Fibroblast of lung (primary cell): ENCODE measurements around the gene URB2.

ENCODE experiments used
- EZH2 ChIP-seq: IDR thresholded peaks from 2 replicates; pipeline ENCODE4 v1.5.1; 2012; ENCODE audit warnings: low read length, control low read depth, mild to moderate bottlenecking; ENCODE audit errors: missing control alignments
- TF ChIP-seq, protein P1 (sequence below), 2 donors: IDR thresholded peaks in 1 of 2; conservative IDR thresholded peaks in 1 of 2; 1 replicate in 1 of 2; 2 replicates in 1 of 2; pipeline ENCODE4 v1.5.1; 2011 to 2012; ENCODE audit warnings: low read length in 2 of 2, control low read depth in 1 of 2, inconsistent platforms in 1 of 2, low read depth in 1 of 2, mild to moderate bottlenecking in 1 of 2

DNA sequence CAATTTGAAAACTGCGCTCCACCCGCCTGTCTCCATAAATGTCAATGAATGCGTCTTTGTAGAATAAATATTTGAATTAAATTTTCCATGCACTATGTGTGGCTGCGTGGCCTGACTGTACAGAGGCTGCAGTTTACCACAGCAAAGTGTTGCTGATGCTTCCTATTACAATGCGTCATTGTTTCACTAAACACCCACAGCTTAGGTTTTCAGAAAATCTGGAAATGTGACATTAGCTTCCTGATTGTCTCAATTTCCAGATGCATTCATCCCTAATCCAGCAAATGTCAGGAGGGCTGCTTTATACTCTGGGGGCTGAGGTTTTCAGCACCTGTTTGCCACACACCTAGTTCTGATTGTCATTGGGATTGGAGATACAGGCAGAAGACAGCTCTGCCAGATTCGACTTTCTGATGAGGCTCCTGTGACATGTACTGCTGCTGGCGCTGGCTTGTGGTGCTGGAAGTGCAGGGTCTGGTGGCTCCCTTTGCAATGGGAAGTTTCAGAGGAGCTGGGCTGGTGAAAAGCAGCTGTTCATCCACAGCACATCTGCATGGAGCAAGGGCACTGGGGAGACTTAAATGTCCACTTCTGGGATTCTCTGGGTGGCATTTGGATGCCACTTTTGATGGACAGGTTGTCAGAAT, 40.0 kb downstream of the URB2 start:
- TF ChIP-seq, protein P1, sequence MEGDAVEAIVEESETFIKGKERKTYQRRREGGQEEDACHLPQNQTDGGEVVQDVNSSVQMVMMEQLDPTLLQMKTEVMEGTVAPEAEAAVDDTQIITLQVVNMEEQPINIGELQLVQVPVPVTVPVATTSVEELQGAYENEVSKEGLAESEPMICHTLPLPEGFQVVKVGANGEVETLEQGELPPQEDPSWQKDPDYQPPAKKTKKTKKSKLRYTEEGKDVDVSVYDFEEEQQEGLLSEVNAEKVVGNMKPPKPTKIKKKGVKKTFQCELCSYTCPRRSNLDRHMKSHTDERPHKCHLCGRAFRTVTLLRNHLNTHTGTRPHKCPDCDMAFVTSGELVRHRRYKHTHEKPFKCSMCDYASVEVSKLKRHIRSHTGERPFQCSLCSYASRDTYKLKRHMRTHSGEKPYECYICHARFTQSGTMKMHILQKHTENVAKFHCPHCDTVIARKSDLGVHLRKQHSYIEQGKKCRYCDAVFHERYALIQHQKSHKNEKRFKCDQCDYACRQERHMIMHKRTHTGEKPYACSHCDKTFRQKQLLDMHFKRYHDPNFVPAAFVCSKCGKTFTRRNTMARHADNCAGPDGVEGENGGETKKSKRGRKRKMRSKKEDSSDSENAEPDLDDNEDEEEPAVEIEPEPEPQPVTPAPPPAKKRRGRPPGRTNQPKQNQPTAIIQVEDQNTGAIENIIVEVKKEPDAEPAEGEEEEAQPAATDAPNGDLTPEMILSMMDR (conservative IDR thresholded peaks at IDR 0.05 in 1 of 2, IDR thresholded peaks at IDR 0.05 in 1 of 2; ENCODE audit: low read depth in 1 of 2, low read length in 2 of 2), result no peak
- TF ChIP-seq EZH2, result no peak
